Endodermal cell (in vitro differentiated cells): ENCODE measurements around the gene MYEF2. TPM values are rescaled to one million over a fixed set of nuclear protein-coding genes. Genes with fewer than 3 reads are reported as not detected.

Experiments
- DNase-seq: peaks from one replicate; pipeline ENCODE4 v3.0.0-alpha.2; 2017
- H3K27ac ChIP-seq: 2 replicates; pipeline ENCODE4 v1.5.1; 2013; ENCODE audit warnings: mild to moderate bottlenecking, low read depth, low read length, moderate library complexity
- H3K27me3 ChIP-seq: 2 replicates; pipeline ENCODE4 v1.6.1; 2013; ENCODE audit warnings: mild to moderate bottlenecking, low read length, moderate library complexity; ENCODE audit not compliant: insufficient read depth, control insufficient read depth, poor library complexity, severe bottlenecking
- H3K36me3 ChIP-seq: 2 replicates; pipeline ENCODE4 v1.7.0; 2013; ENCODE audit warnings: mild to moderate bottlenecking, low read length, moderate library complexity; ENCODE audit not compliant: control insufficient read depth, insufficient read depth
- H3K4me1 ChIP-seq: one replicate; pipeline ENCODE4 v1.7.0; 2013; ENCODE audit warnings: low read length; ENCODE audit not compliant: control insufficient read depth, insufficient read depth
- H3K4me3 ChIP-seq: 2 replicates; pipeline ENCODE4 v1.5.1; 2013; ENCODE audit warnings: mild to moderate bottlenecking, low read length, moderate library complexity
- H3K9ac ChIP-seq: 2 replicates; pipeline ENCODE4 v1.6.1; 2013; ENCODE audit warnings: mild to moderate bottlenecking, low read length, moderate library complexity; ENCODE audit not compliant: poor library complexity, severe bottlenecking; ENCODE audit errors: extremely low read depth
- H3K9me3 ChIP-seq: 2 replicates; pipeline ENCODE4 v1.6.1; 2013; ENCODE audit warnings: mild to moderate bottlenecking, low read length, moderate library complexity; ENCODE audit not compliant: control insufficient read depth
- H3K27ac Mint-ChIP-seq: 2 replicates; pipeline ENCODE4 v1.8.0; 2020; ENCODE audit warnings: mixed read lengths
- H3K27me3 Mint-ChIP-seq: 2 replicates; pipeline ENCODE4 v1.8.0; 2021; ENCODE audit warnings: mild to moderate bottlenecking, mixed read lengths; ENCODE audit not compliant: insufficient read depth
- H3K36me3 Mint-ChIP-seq: 2 replicates; pipeline ENCODE4 v1.8.0; 2020; ENCODE audit warnings: low read depth, mixed read lengths
- H3K4me1 Mint-ChIP-seq: 2 replicates; pipeline ENCODE4 v1.8.0; 2020; ENCODE audit warnings: mixed read lengths
- H3K4me3 Mint-ChIP-seq: 2 replicates; pipeline ENCODE4 v1.8.0; 2020; ENCODE audit warnings: mild to moderate bottlenecking, moderate library complexity, mixed read lengths
- H3K9me3 Mint-ChIP-seq: 2 replicates; pipeline ENCODE4 v1.8.0; 2020; ENCODE audit warnings: mild to moderate bottlenecking, mixed read lengths
- WGBS, 2 experiments: methylation state at CpG; one replicate each; pipeline versions ENCODE4 v1.1.5 to v1.1.7; 2013; ENCODE audit warnings: missing lambda C conversion rate in 2 of 2, mixed read lengths in 1 of 2; ENCODE audit not compliant: insufficient coverage in 1 of 2, insufficient read length in 1 of 2; 5-methylcytosine and 5-hydroxymethylcytosine counted together
- total RNA-seq, 2 donors: library from RNA; stranded (reverse); fragmentation: NEBNext Ultra II Directional in 1 of 2; extraction: Animal tissue kit (Norgen Biotek cat#: 25700) in 1 of 2; gene quantifications; 2 replicates in 1 of 2; 3 replicates in 1 of 2; pipeline ENCODE4 v1.2.1, GENCODE V29; 2021
- TF ChIP-seq, protein P1 (sequence below): fragments of 200-600 bp; sonication (generic); conservative IDR thresholded peaks from 2 replicates; pipeline ENCODE4 v1.5.0; 2021; ENCODE audit warnings: antibody characterized with exemption, mild to moderate bottlenecking

Gene MYEF2
- total RNA-seq, 2 donors from 2014 or later: 58.2 to 91.2 TPM

DNA sequence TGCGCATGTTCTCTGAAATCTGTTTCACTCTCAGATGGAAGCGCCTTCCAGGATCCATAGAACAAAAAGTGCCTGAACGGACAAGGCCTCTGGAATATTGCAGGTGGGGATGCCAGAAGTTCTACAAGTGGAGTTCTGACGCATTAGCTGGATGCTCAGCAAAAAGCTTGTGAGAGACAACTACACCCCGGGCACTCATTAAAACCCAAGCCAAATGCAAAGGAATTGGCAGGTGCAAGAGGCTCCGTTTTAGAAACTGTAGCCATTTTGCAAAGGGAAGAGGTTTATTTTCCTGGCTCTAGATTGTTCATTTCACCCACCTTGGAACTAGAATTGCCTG lies 92.5 kb downstream of the MYEF2 start:
- no peak overlapping the region for H3K4me3 ChIP-seq
- peaks cover 17% of the 10 kb centered on the region for H3K9me3 ChIP-seq
- Mint-ChIP-seq H3K27ac (no peak overlapping the region), H3K4me3 (no peak overlapping the region), H3K9me3 (peaks cover 16% of the 10 kb centered on the region), H3K4me1 (no peaks in the 10 kb centered on the region), H3K36me3 (no peaks in the 10 kb centered on the region), H3K27me3 (no peaks in the 10 kb centered on the region)
- no peak overlapping the region for H3K27ac ChIP-seq
- WGBS, 2 experiments: 94 to 100% methylated on average over 5 to 6 of the region's 6 CpGs
- TF ChIP-seq, protein P1, sequence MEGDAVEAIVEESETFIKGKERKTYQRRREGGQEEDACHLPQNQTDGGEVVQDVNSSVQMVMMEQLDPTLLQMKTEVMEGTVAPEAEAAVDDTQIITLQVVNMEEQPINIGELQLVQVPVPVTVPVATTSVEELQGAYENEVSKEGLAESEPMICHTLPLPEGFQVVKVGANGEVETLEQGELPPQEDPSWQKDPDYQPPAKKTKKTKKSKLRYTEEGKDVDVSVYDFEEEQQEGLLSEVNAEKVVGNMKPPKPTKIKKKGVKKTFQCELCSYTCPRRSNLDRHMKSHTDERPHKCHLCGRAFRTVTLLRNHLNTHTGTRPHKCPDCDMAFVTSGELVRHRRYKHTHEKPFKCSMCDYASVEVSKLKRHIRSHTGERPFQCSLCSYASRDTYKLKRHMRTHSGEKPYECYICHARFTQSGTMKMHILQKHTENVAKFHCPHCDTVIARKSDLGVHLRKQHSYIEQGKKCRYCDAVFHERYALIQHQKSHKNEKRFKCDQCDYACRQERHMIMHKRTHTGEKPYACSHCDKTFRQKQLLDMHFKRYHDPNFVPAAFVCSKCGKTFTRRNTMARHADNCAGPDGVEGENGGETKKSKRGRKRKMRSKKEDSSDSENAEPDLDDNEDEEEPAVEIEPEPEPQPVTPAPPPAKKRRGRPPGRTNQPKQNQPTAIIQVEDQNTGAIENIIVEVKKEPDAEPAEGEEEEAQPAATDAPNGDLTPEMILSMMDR: no peak
- no peak for DNase-seq
- no peaks in the 10 kb centered on the region for H3K27me3 ChIP-seq
- H3K36me3 ChIP-seq: no peaks in the 10 kb centered on the region
- H3K4me1 ChIP-seq: no peaks in the 10 kb centered on the region
- no peak overlapping the region for H3K9ac ChIP-seq

DNA sequence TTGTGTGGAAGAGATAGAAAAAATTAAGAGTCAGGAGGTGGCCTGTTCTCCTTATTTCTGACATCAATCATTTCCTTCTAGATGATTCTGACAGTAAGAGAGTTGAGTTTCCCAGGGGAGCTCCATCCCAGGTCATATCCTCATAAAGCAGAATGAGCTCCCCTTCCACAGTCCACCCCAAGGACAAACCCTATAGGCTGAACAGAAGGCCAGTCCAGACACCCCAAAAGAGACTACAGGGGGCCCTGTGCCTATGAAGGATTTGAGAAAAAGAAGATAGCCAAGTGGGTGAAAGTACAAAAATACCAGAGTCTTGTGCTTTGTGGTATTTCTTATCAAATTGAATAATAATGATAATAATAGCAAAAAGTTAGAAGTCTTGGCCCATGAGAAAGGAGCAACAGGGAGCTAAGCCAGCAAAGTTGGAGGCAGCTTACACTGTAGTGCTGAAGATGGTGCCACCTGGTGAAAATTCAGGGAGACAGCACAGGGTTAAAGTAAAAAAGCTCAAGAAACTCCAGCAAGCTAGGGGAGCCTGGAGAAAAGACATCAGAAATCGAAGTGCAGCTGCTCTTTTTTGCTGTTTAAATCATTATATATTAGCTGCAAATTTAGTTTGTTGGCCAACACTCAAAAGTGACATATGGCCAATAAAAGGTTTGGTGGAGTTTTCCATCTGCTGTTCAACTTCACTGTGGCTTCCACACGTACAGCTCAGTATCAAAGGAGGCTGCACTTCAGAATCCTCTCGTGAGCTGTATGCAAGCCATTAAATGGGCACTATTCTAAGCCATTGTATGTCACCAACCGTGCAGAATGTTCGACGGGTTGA lies 93.1 kb downstream of the MYEF2 start:
- H3K9me3 Mint-ChIP-seq: peaks cover 16% of the 10 kb centered on the region
- H3K36me3 Mint-ChIP-seq: no peaks in the 10 kb centered on the region
- WGBS, 2 experiments: 82 to 88% methylated on average over 6 of the region's 6 CpGs
- peak; percentile 61 for DNase-seq
- no peak overlapping the region for H3K4me3 Mint-ChIP-seq
- TF ChIP-seq, protein P1: peak; percentile 82
- H3K4me1 ChIP-seq: no peaks in the 10 kb centered on the region
- no peak overlapping the region for H3K9ac ChIP-seq
- no peaks in the 10 kb centered on the region for H3K4me1 Mint-ChIP-seq
- H3K27me3 ChIP-seq: no peaks in the 10 kb centered on the region
- no peak overlapping the region for H3K27ac ChIP-seq
- no peaks in the 10 kb centered on the region for H3K27me3 Mint-ChIP-seq
- no peak overlapping the region for H3K4me3 ChIP-seq
- peaks cover 17% of the 10 kb centered on the region for H3K9me3 ChIP-seq
- H3K27ac Mint-ChIP-seq: no peak overlapping the region
- no peaks in the 10 kb centered on the region for H3K36me3 ChIP-seq

Other genes starting within 250 kb of the MYEF2 start
- gene SLC24A5, start 57.3 kb downstream of the MYEF2 start, total RNA-seq: not detected
- gene CTXN2, start 13.4 kb upstream of the MYEF2 start, total RNA-seq: under 1 TPM in 1 of 2 donors, not detected in 1; 0.13 TPM
- not detected for gene SLC12A1, start 28.0 kb upstream of the MYEF2 start, total RNA-seq
- gene DUT, start 153.1 kb upstream of the MYEF2 start, total RNA-seq: 10 to 100 TPM; 70.9 to 74.2 TPM